ENCODE data around the gene PUS3.

DNA sequence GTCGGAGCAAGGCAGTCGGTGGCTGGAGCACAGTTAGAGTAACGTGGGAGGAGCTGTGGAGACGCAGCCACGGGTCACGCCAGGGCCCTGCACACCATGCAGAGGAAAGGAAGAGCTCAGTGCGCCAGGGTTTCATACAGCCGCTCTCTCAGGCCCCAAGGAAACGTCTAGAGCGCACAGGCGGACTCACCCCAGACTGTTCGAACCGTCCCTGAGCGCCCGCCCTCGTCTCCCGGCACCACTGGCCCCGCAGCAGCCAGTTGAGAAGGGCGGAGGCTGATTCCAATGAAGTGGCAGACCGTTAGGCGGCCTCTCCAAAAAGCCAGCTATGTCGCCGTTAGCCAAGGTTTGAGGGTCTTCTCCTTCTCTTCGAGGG lies 16.0 kb downstream of the PUS3 start:
- TF ChIP-seq, protein P1, sequence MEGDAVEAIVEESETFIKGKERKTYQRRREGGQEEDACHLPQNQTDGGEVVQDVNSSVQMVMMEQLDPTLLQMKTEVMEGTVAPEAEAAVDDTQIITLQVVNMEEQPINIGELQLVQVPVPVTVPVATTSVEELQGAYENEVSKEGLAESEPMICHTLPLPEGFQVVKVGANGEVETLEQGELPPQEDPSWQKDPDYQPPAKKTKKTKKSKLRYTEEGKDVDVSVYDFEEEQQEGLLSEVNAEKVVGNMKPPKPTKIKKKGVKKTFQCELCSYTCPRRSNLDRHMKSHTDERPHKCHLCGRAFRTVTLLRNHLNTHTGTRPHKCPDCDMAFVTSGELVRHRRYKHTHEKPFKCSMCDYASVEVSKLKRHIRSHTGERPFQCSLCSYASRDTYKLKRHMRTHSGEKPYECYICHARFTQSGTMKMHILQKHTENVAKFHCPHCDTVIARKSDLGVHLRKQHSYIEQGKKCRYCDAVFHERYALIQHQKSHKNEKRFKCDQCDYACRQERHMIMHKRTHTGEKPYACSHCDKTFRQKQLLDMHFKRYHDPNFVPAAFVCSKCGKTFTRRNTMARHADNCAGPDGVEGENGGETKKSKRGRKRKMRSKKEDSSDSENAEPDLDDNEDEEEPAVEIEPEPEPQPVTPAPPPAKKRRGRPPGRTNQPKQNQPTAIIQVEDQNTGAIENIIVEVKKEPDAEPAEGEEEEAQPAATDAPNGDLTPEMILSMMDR (IDR thresholded peaks at IDR 0.05; ENCODE audit: low read depth, low read length) = no peak
- no peak for TF ChIP-seq EZH2phosphoT487 (IDR thresholded peaks at IDR 0.05; ENCODE audit: low read depth)

Measured in OCI-LY3 (cell line).